HepG2 (cell line): ENCODE measurements around the gene CWF19L2. TPM values are rescaled to one million over a fixed set of nuclear protein-coding genes. Genes with fewer than 3 reads are reported as not detected.

Source experiments
- ASH2L ChIP-seq: fragments of 300-600, 200-600 bp; sonication (generic); IDR thresholded peaks from 2 replicates; pipeline ENCODE4 v1.7.0; 2017; ENCODE audit warnings: low read depth, mild to moderate bottlenecking, moderate library complexity, mixed read lengths, low read length; ENCODE audit not compliant: insufficient read length
- BHLHE40 ChIP-seq: IDR thresholded peaks from 2 replicates; pipeline ENCODE4 v1.6.1; 2011; ENCODE audit warnings: low read length, improper control_type of control experiment
- CBFB ChIP-seq: sonication (generic); formaldehyde crosslinking; IDR thresholded peaks from 2 replicates; pipeline ENCODE4 v1.4.0; 2020; ENCODE audit warnings: missing genetic modification reagents
- ELF4 ChIP-seq: sonication (generic); formaldehyde crosslinking; IDR thresholded peaks from 2 replicates; pipeline ENCODE4 v1.5.0; 2020; ENCODE audit warnings: missing genetic modification reagents, mild to moderate bottlenecking, moderate library complexity, borderline replicate concordance
- ERF ChIP-seq: IDR thresholded peaks from 2 replicates; pipeline ENCODE4 v1.6.1; 2018; ENCODE audit warnings: missing biosample characterization, missing genetic modification reagents
- FOXA3 ChIP-seq: IDR thresholded peaks from 2 replicates; pipeline ENCODE4 v1.6.1; 2016; ENCODE audit warnings: missing genetic modification reagents, missing compliant biosample characterization
- FOXO1 ChIP-seq: sonication (generic); formaldehyde crosslinking; IDR thresholded peaks from 2 replicates; pipeline ENCODE4 v1.4.0; 2020; ENCODE audit warnings: missing genetic modification reagents
- GABPA ChIP-seq, 2 experiments: IDR thresholded peaks; 2 replicates each; pipeline ENCODE4 v1.6.1; 2011 to 2016; ENCODE audit warnings: low read depth in 2 of 2, low read length in 1 of 2, missing biosample characterization in 1 of 2, missing genetic modification characterization in 1 of 2
- GATAD2A ChIP-seq: IDR thresholded peaks from 2 replicates; pipeline ENCODE4 v1.6.1; 2016
- GFI1 ChIP-seq: sonication (generic); formaldehyde crosslinking; IDR thresholded peaks from 2 replicates; pipeline ENCODE4 v1.5.0; 2020; ENCODE audit warnings: missing genetic modification reagents, mild to moderate bottlenecking, borderline replicate concordance
- HOXA5 ChIP-seq: sonication (generic); formaldehyde crosslinking; IDR thresholded peaks from 2 replicates; pipeline ENCODE4 v1.4.0; 2020; ENCODE audit warnings: missing genetic modification reagents
- IKZF5 ChIP-seq: IDR thresholded peaks from 2 replicates; pipeline ENCODE4 v1.6.1; 2018; ENCODE audit warnings: missing genetic modification reagents, mild to moderate bottlenecking, missing compliant biosample characterization
- MBNL3 ChIP-seq: fragments of 250-450 bp; sonication (Bioruptor Pico); conservative IDR thresholded peaks from 2 replicates; pipeline ENCODE4 v1.8.0; 2022; ENCODE audit warnings: mild to moderate bottlenecking, inconsistent platforms
- MLX ChIP-seq: IDR thresholded peaks from 2 replicates; pipeline ENCODE4 v1.6.1; 2016
- PAWR ChIP-seq: sonication (generic); formaldehyde crosslinking; IDR thresholded peaks from 2 replicates; pipeline ENCODE4 v1.4.0; 2020; ENCODE audit warnings: missing genetic modification reagents, mild to moderate bottlenecking, borderline replicate concordance
- REPIN1 ChIP-seq: sonication (generic); formaldehyde crosslinking; IDR thresholded peaks from 2 replicates; pipeline ENCODE4 v1.8.0; 2022; ENCODE audit warnings: missing genetic modification reagents, low read depth, mild to moderate bottlenecking, borderline replicate concordance
- SAP130 ChIP-seq: IDR thresholded peaks from 2 replicates; pipeline ENCODE4 v1.6.1; 2016; ENCODE audit warnings: low read depth
- SRSF4 ChIP-seq: fragments of 200-400 bp; formaldehyde crosslinking; IDR thresholded peaks from one replicate; pipeline ENCODE4 v1.6.1; 2018; ENCODE audit warnings: mild to moderate bottlenecking, low read depth, low read length, moderate library complexity; ENCODE audit not compliant: poor library complexity, severe bottlenecking
- TCF7L2 ChIP-seq: IDR thresholded peaks from 2 replicates; pipeline ENCODE4 v1.6.1; 2011; ENCODE audit warnings: mild to moderate bottlenecking, low read depth, low read length, moderate library complexity
- YEATS4 ChIP-seq: sonication (generic); formaldehyde crosslinking; IDR thresholded peaks from 2 replicates; pipeline ENCODE4 v1.4.0; 2020; ENCODE audit warnings: missing genetic modification reagents, borderline replicate concordance
- ZBTB46 ChIP-seq: sonication (generic); formaldehyde crosslinking; IDR thresholded peaks from 2 replicates; pipeline ENCODE4 v1.4.0; 2020; ENCODE audit warnings: mild to moderate bottlenecking, missing genetic modification reagents, borderline replicate concordance
- ZBTB7B ChIP-seq: sonication (generic); formaldehyde crosslinking; IDR thresholded peaks from 2 replicates; pipeline ENCODE4 v1.4.0; 2020; ENCODE audit warnings: missing genetic modification reagents
- ZNF414 ChIP-seq: sonication (generic); formaldehyde crosslinking; IDR thresholded peaks from 2 replicates; pipeline ENCODE4 v1.5.0; 2020; ENCODE audit warnings: missing genetic modification reagents
- ZNF652 ChIP-seq: IDR thresholded peaks from 2 replicates; pipeline ENCODE4 v1.6.1; 2016; ENCODE audit warnings: low read depth, borderline replicate concordance
- ZNF710 ChIP-seq: sonication (generic); formaldehyde crosslinking; IDR thresholded peaks from 2 replicates; pipeline ENCODE4 v1.5.0; 2020; ENCODE audit warnings: mild to moderate bottlenecking, missing genetic modification reagents, borderline replicate concordance
- polyA plus RNA-seq, 8 experiments: library from polyadenylated mRNA; depleted of rRNA in 3 of 8; stranded (reverse) in 7 of 8; unstranded in 1 of 8; fragments of >200 nt; fragmentation: Illumina TruSeq in 4 of 8; extraction: Trizol in 4 of 8; gene quantifications; 2 replicates each; pipeline versions ENCODE4 v1.2.1 to v1.2.3, GENCODE V29; 2011 to 2016; ENCODE audit warnings: low read depth in 4 of 8, missing spikeins in 1 of 8, mixed read lengths in 1 of 8; ENCODE audit not compliant: insufficient read depth in 1 of 8
- total RNA-seq, 5 experiments: library from RNA; depleted of rRNA; stranded (reverse); fragments of >200 nt; fragmentation: Illumina TruSeq; extraction: Trizol; gene quantifications; 2 replicates each; pipeline ENCODE4 v1.2.3, GENCODE V29; 2016; ENCODE audit warnings: low read depth in 1 of 5

Gene CWF19L2
- total and polyA plus RNA-seq, 2 of the 13 experiments (the other 11 are each of a cell fraction or from before 2014, with no cell fraction given), result 2.2 to 18.6 TPM

GRCh38 chr11:107408762-107409211 lies 48.8 kb downstream of the CWF19L2 start (continued):
- TF ChIP-seq ZNF710 (no peak), BHLHE40 (0 out of 2 replicates have a peak, but pooled peaks have one; percentile 22), ERF (CRISPR knock-in tag) (0 out of 2 replicates have a peak, but pooled peaks have one; percentile 44), ZBTB7B (CRISPR knock-in tag) (0 out of 2 replicates have a peak, but pooled peaks have one; percentile 31), SRSF4 (no peak), IKZF5 (CRISPR knock-in tag) (peak; percentile 69; the same call in 1 of the 2 replicates), YEATS4 (CRISPR knock-in tag) (peak; percentile 15; the same call in 1 of the 2 replicates), ZNF652 (CRISPR knock-in tag) (peak; percentile 49; the same call in 1 of the 2 replicates), GFI1 (CRISPR knock-in tag) (peak; percentile 66), ELF4 (CRISPR knock-in tag) (0 out of 2 replicates have a peak, but pooled peaks have one; percentile 38), TCF7L2 (peak; percentile 50; the same call in 1 of the 2 replicates), MLX (CRISPR knock-in tag) (0 out of 2 replicates have a peak, but pooled peaks have one; percentile 23), GABPA (IDR thresholded peaks at IDR 0.05; ENCODE audit: low read depth, low read length) (no peak), GABPA (CRISPR knock-in tag; IDR thresholded peaks at IDR 0.05; ENCODE audit: low read depth) (no peak), GATAD2A (peak; percentile 89), MBNL3 (CRISPR knock-in tag) (no peak), HOXA5 (CRISPR knock-in tag) (peak; percentile 61), ZBTB46 (no peak), REPIN1 (CRISPR knock-in tag) (peak; percentile 40; the same call in 1 of the 2 replicates), FOXA3 (peak; percentile 94), PAWR (CRISPR knock-in tag) (0 out of 2 replicates have a peak, but pooled peaks have one; percentile 50), CBFB (peak; percentile 77; the same call in 1 of the 2 replicates), ASH2L (peak; percentile 67), ZNF414 (0 out of 2 replicates have a peak, but pooled peaks have one; percentile 27), SAP130 (CRISPR knock-in tag) (peak; percentile 59), FOXO1 (CRISPR knock-in tag) (0 out of 2 replicates have a peak, but pooled peaks have one; percentile 26)
